ACC112 (cell line): ENCODE data around the gene AOPEP.

Experiments
- H2AFZ ChIP-seq: fragments of 200-600 bp; sonication (generic); one replicate; pipeline ENCODE4 v1.6.0; 2017; ENCODE audit warnings: antibody characterized with exemption, low read length; ENCODE audit not compliant: unreplicated experiment
- H3K27ac ChIP-seq: fragments of 200-600 bp; sonication (generic); 2 replicates; pipeline ENCODE4 v1.5.1; 2014; ENCODE audit warnings: low read depth, mild to moderate bottlenecking, antibody characterized with exemption, low read length, moderate library complexity
- H3K27me3 ChIP-seq: fragments of 200-600 bp; sonication (generic); 2 replicates; pipeline ENCODE4 v1.6.1; 2014; ENCODE audit warnings: mild to moderate bottlenecking, antibody characterized with exemption, low read length, moderate library complexity, mixed read lengths; ENCODE audit not compliant: insufficient read depth
- H3K36me3 ChIP-seq: fragments of 200-600 bp; sonication (generic); 2 replicates; pipeline ENCODE4 v1.6.1; 2016; ENCODE audit warnings: mild to moderate bottlenecking, antibody characterized with exemption, low read length, moderate library complexity, mixed read lengths; ENCODE audit not compliant: insufficient read depth
- H3K4me1 ChIP-seq: fragments of 200-600 bp; sonication (generic); one replicate; pipeline ENCODE4 v1.6.1; 2016; ENCODE audit warnings: low read length, mixed read lengths; ENCODE audit not compliant: insufficient read depth, unreplicated experiment, control insufficient read depth
- H3K4me3 ChIP-seq: fragments of 200-600 bp; sonication (generic); 2 replicates; pipeline ENCODE4 v1.5.1; 2014; ENCODE audit warnings: mild to moderate bottlenecking, low read depth, low read length
- H3K79me2 ChIP-seq: fragments of 200-600 bp; sonication (generic); one replicate; pipeline ENCODE4 v1.6.0; 2016; ENCODE audit warnings: low read length; ENCODE audit not compliant: control insufficient read depth, unreplicated experiment, insufficient read depth

AOPEP gene

GRCh38 chr9:95085036-95085770 lies 358.7 kb downstream of the AOPEP start:
- H3K4me3 ChIP-seq = no peak overlapping the region
- no peak overlapping the region for H2AFZ ChIP-seq
- H3K36me3 ChIP-seq = peaks cover 18% of the 10 kb centered on the region
- peaks cover 7% of the 10 kb centered on the region for H3K4me1 ChIP-seq
- H3K27ac ChIP-seq = no peak overlapping the region
- peaks cover 3% of the 10 kb centered on the region for H3K79me2 ChIP-seq
- no peaks in the 10 kb centered on the region for H3K27me3 ChIP-seq

GRCh38 chr9:95085861-95086563 lies 359.5 kb downstream of the AOPEP start:
- H3K27me3 ChIP-seq = no peaks in the 10 kb centered on the region
- peaks cover 3% of the 10 kb centered on the region for H3K79me2 ChIP-seq
- no peak overlapping the region for H3K27ac ChIP-seq
- peaks cover 15% of the 10 kb centered on the region for H3K4me1 ChIP-seq
- no peak overlapping the region for H3K4me3 ChIP-seq
- H2AFZ ChIP-seq = no peak overlapping the region
- peaks cover 18% of the 10 kb centered on the region for H3K36me3 ChIP-seq

- Histone ChIP-seq H3K4me1 (peaks cover 20% of the 10 kb centered on the region), H3K36me3 (peaks cover 13% of the 10 kb centered on the region), H3K79me2 (peaks cover 3% of the 10 kb centered on the region), H3K27me3 (no peaks in the 10 kb centered on the region), H2AFZ (no peak overlapping the region), H3K27ac (no peak overlapping the region), H3K4me3 (no peak overlapping the region)
Measured at GRCh38 chr9:95086564-95086955, 360.1 kb downstream of the AOPEP start.

GRCh38 chr9:95087659-95088242 lies 361.3 kb downstream of the AOPEP start:
- Histone ChIP-seq H3K4me1 (peaks cover 32% of the 10 kb centered on the region), H3K27ac (no peak overlapping the region), H3K79me2 (peaks cover 3% of the 10 kb centered on the region), H3K4me3 (no peak overlapping the region), H2AFZ (no peak overlapping the region), H3K27me3 (no peaks in the 10 kb centered on the region), H3K36me3 (peaks cover 4% of the 10 kb centered on the region; the same call in 1 of the 2 replicates)

- Histone ChIP-seq H2AFZ (no peak overlapping the region), H3K27me3 (no peaks in the 10 kb centered on the region), H3K36me3 (0 out of 2 replicates have a peak, but pooled peaks cover 3% of the 10 kb centered on the region), H3K4me3 (no peak overlapping the region), H3K79me2 (peaks cover 2% of the 10 kb centered on the region), H3K27ac (no peak overlapping the region), H3K4me1 (peaks cover 40% of the 10 kb centered on the region)
Measured at GRCh38 chr9:95088421-95089161, 362.1 kb downstream of the AOPEP start.

GRCh38 chr9:95089257-95090022 lies 362.9 kb downstream of the AOPEP start:
- Histone ChIP-seq H3K4me3 (no peak overlapping the region), H3K27ac (no peak overlapping the region), H3K4me1 (peaks cover 45% of the 10 kb centered on the region), H2AFZ (no peak overlapping the region), H3K79me2 (no peaks in the 10 kb centered on the region), H3K27me3 (no peaks in the 10 kb centered on the region), H3K36me3 (0 out of 2 replicates have a peak, but pooled peaks cover 3% of the 10 kb centered on the region)

- H2AFZ ChIP-seq = no peak overlapping the region
- peaks cover 45% of the 10 kb centered on the region for H3K4me1 ChIP-seq
- no peak overlapping the region for H3K27ac ChIP-seq
- H3K27me3 ChIP-seq = no peaks in the 10 kb centered on the region
- no peaks in the 10 kb centered on the region for H3K79me2 ChIP-seq
- H3K4me3 ChIP-seq = no peak overlapping the region
- H3K36me3 ChIP-seq = 0 out of 2 replicates have a peak, but pooled peaks cover 3% of the 10 kb centered on the region
Measured at GRCh38 chr9:95090023-95090791, 363.7 kb downstream of the AOPEP start.

GRCh38 chr9:95090871-95091577 lies 364.5 kb downstream of the AOPEP start:
- Histone ChIP-seq H2AFZ (no peak overlapping the region), H3K36me3 (0 out of 2 replicates have a peak, but pooled peaks cover 3% of the 10 kb centered on the region), H3K4me1 (peaks cover 45% of the 10 kb centered on the region), H3K4me3 (no peak overlapping the region), H3K79me2 (no peaks in the 10 kb centered on the region), H3K27me3 (no peaks in the 10 kb centered on the region), H3K27ac (peak overlapping the region; percentile 81)

- H3K4me3 ChIP-seq = peak overlapping the region; percentile 18; the same call in 1 of the 2 replicates
- peaks cover 45% of the 10 kb centered on the region for H3K4me1 ChIP-seq
- H3K36me3 ChIP-seq = 0 out of 2 replicates have a peak, but pooled peaks cover 1% of the 10 kb centered on the region
- peak overlapping the region; percentile 81 for H3K27ac ChIP-seq
- no peak overlapping the region for H2AFZ ChIP-seq
- H3K27me3 ChIP-seq = no peaks in the 10 kb centered on the region
- H3K79me2 ChIP-seq = no peaks in the 10 kb centered on the region
Measured at GRCh38 chr9:95091601-95092261, 365.2 kb downstream of the AOPEP start.
